ENCODE results near the gene SEPTIN3. TPM values are rescaled to one million over a fixed set of nuclear protein-coding genes. Genes with fewer than 3 reads are reported as not detected.

Gene SEPTIN3
- total and polyA plus RNA-seq, 2 of the 8 experiments (the other 6 are each of a cell fraction or from before 2014, with no cell fraction given): 38.9 to 52.9 TPM

DNA sequence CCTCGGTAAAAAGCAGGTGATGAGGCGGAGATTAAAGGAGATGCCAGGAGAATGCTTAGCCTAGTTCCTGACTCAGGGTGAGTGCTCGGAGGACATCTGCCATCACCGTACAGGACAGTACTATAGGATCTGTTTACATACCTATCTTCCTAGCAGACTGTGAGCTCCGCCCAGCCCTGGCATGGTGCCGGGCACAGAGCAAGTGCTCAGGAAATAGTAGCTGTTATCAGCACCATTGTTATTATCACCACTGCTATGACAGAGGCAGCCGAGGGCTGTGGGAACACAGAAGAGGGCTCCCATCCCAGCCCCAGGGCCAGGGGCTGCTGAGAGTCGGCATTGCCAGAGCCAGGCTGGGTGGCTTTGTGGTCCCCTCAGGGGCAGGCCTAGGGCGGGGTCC is 642 bp upstream of the SEPTIN3 start (continued):
- TF ChIP-seq, protein P1, sequence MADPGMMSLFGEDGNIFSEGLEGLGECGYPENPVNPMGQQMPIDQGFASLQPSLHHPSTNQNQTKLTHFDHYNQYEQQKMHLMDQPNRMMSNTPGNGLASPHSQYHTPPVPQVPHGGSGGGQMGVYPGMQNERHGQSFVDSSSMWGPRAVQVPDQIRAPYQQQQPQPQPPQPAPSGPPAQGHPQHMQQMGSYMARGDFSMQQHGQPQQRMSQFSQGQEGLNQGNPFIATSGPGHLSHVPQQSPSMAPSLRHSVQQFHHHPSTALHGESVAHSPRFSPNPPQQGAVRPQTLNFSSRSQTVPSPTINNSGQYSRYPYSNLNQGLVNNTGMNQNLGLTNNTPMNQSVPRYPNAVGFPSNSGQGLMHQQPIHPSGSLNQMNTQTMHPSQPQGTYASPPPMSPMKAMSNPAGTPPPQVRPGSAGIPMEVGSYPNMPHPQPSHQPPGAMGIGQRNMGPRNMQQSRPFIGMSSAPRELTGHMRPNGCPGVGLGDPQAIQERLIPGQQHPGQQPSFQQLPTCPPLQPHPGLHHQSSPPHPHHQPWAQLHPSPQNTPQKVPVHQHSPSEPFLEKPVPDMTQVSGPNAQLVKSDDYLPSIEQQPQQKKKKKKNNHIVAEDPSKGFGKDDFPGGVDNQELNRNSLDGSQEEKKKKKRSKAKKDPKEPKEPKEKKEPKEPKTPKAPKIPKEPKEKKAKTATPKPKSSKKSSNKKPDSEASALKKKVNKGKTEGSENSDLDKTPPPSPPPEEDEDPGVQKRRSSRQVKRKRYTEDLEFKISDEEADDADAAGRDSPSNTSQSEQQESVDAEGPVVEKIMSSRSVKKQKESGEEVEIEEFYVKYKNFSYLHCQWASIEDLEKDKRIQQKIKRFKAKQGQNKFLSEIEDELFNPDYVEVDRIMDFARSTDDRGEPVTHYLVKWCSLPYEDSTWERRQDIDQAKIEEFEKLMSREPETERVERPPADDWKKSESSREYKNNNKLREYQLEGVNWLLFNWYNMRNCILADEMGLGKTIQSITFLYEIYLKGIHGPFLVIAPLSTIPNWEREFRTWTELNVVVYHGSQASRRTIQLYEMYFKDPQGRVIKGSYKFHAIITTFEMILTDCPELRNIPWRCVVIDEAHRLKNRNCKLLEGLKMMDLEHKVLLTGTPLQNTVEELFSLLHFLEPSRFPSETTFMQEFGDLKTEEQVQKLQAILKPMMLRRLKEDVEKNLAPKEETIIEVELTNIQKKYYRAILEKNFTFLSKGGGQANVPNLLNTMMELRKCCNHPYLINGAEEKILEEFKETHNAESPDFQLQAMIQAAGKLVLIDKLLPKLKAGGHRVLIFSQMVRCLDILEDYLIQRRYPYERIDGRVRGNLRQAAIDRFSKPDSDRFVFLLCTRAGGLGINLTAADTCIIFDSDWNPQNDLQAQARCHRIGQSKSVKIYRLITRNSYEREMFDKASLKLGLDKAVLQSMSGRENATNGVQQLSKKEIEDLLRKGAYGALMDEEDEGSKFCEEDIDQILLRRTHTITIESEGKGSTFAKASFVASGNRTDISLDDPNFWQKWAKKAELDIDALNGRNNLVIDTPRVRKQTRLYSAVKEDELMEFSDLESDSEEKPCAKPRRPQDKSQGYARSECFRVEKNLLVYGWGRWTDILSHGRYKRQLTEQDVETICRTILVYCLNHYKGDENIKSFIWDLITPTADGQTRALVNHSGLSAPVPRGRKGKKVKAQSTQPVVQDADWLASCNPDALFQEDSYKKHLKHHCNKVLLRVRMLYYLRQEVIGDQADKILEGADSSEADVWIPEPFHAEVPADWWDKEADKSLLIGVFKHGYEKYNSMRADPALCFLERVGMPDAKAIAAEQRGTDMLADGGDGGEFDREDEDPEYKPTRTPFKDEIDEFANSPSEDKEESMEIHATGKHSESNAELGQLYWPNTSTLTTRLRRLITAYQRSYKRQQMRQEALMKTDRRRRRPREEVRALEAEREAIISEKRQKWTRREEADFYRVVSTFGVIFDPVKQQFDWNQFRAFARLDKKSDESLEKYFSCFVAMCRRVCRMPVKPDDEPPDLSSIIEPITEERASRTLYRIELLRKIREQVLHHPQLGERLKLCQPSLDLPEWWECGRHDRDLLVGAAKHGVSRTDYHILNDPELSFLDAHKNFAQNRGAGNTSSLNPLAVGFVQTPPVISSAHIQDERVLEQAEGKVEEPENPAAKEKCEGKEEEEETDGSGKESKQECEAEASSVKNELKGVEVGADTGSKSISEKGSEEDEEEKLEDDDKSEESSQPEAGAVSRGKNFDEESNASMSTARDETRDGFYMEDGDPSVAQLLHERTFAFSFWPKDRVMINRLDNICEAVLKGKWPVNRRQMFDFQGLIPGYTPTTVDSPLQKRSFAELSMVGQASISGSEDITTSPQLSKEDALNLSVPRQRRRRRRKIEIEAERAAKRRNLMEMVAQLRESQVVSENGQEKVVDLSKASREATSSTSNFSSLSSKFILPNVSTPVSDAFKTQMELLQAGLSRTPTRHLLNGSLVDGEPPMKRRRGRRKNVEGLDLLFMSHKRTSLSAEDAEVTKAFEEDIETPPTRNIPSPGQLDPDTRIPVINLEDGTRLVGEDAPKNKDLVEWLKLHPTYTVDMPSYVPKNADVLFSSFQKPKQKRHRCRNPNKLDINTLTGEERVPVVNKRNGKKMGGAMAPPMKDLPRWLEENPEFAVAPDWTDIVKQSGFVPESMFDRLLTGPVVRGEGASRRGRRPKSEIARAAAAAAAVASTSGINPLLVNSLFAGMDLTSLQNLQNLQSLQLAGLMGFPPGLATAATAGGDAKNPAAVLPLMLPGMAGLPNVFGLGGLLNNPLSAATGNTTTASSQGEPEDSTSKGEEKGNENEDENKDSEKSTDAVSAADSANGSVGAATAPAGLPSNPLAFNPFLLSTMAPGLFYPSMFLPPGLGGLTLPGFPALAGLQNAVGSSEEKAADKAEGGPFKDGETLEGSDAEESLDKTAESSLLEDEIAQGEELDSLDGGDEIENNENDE (IDR thresholded peaks at IDR 0.05; ENCODE audit: insufficient replicate concordance, low read length): no peak
- TF ChIP-seq POU5F1 (IDR thresholded peaks at IDR 0.05; ENCODE audit: low read depth, low read length) (no peak), FOSL1 (IDR thresholded peaks at IDR 0.05; ENCODE audit: insufficient read depth, low read depth, low read length) (no peak)
